GM21528 (cell line): ENCODE measurements around the gene GNG7.
"Not testable (repeated sequence)": the region's sequence is repeated elsewhere in the genome, so short reads cannot be mapped to it uniquely, and the experiment has no call there.

Experiments
- ATAC-seq: cut with Tn5 transposase; IDR thresholded peaks from one replicate; pipeline ENCODE4 v1.9.1; 2021; ENCODE audit warnings: mild to moderate bottlenecking, moderate library complexity; ENCODE audit not compliant: unreplicated experiment, low FRiP score

GNG7 gene

GRCh38 chr19:2527171-2527570 is 175.3 kb downstream of the GNG7 start:
- no peak for ATAC-seq

- no peak for ATAC-seq
Observed at GRCh38 chr19:2524840-2525723, 177.4 kb downstream of the GNG7 start.

- ATAC-seq = no peak
Observed at GRCh38 chr19:2524361-2524839, 178.1 kb downstream of the GNG7 start.

GRCh38 chr19:2523630-2524311 is 178.7 kb downstream of the GNG7 start:
- ATAC-seq = no peak

- ATAC-seq = no peak
Observed at GRCh38 chr19:2519482-2519881, 183.0 kb downstream of the GNG7 start.

- not testable (repeated sequence) for ATAC-seq
Observed at GRCh38 chr19:2518856-2519255, 183.6 kb downstream of the GNG7 start.

GRCh38 chr19:2517881-2518601 is 184.5 kb downstream of the GNG7 start:
- no peak for ATAC-seq

GRCh38 chr19:2516727-2517126 is 185.8 kb downstream of the GNG7 start:
- no peak for ATAC-seq

GRCh38 chr19:2514981-2515518 is 187.4 kb downstream of the GNG7 start:
- ATAC-seq = no peak

- ATAC-seq = no peak
Observed at GRCh38 chr19:2512523-2513431, 189.7 kb downstream of the GNG7 start.

- ATAC-seq = no peak
Observed at GRCh38 chr19:2511991-2512390, 190.5 kb downstream of the GNG7 start.

GRCh38 chr19:2511570-2511969 is 190.9 kb downstream of the GNG7 start:
- no peak for ATAC-seq

- no peak for ATAC-seq
Observed at GRCh38 chr19:2509096-2509495, 193.4 kb downstream of the GNG7 start.

GRCh38 chr19:2507109-2507508 is 195.4 kb downstream of the GNG7 start:
- no peak for ATAC-seq

- ATAC-seq = not testable (repeated sequence)
Observed at GRCh38 chr19:2506656-2507055, 195.8 kb downstream of the GNG7 start.

- no peak for ATAC-seq
Observed at GRCh38 chr19:2503521-2504109, 198.9 kb downstream of the GNG7 start.

GRCh38 chr19:2500841-2501261 is 201.6 kb downstream of the GNG7 start:
- ATAC-seq = no peak

- no peak for ATAC-seq
Observed at GRCh38 chr19:2500156-2500555, 202.3 kb downstream of the GNG7 start.

- ATAC-seq = no peak
Observed at GRCh38 chr19:2497186-2497585, 205.3 kb downstream of the GNG7 start.
